ENCODE results near the gene HAPLN2.

Gene HAPLN2

GRCh38 chr1:156632355-156632754 is 13.1 kb downstream of the HAPLN2 start:
- H3K9me3 ChIP-seq (ENCODE audit: low read depth, low read length), result no peaks in the 10 kb centered on the region
- no peak overlapping the region for H3K4me3 ChIP-seq
- TF ChIP-seq POLR2AphosphoS5 (IDR thresholded peaks at IDR 0.05; ENCODE audit: borderline replicate concordance, low read depth, low read length), result no peak
- no peaks in the 10 kb centered on the region for H3K36me3 ChIP-seq (ENCODE audit: insufficient read depth, low read length)
- H3K27ac ChIP-seq, result no peak overlapping the region
- DNase-seq (ENCODE audit: low read depth, low spot score), result no peak
- H3K9ac ChIP-seq (ENCODE audit: insufficient read length), result no peak overlapping the region

- DNase-seq (ENCODE audit: low read depth, low spot score), result no peak
- H3K27ac ChIP-seq, result no peak overlapping the region
- no peak overlapping the region for H3K9ac ChIP-seq (ENCODE audit: insufficient read length)
- H3K36me3 ChIP-seq (ENCODE audit: insufficient read depth, low read length), result no peaks in the 10 kb centered on the region
- no peak overlapping the region for H3K4me3 ChIP-seq
- TF ChIP-seq FOXP2 (optimal IDR thresholded peaks at IDR 0.05; ENCODE audit: control extremely low read depth, extremely low read length, insufficient read depth) (no peak), POLR2AphosphoS5 (IDR thresholded peaks at IDR 0.05; ENCODE audit: borderline replicate concordance, low read depth, low read length) (no peak), EZH2 (IDR thresholded peaks at IDR 0.05) (no peak)
- H3K9me3 ChIP-seq (ENCODE audit: low read depth, low read length), result no peaks in the 10 kb centered on the region
These were observed 19.2 kb downstream of the HAPLN2 start for GRCh38 chr1:156638189-156638985.

- Histone ChIP-seq H3K9ac (ENCODE audit: insufficient read length) (no peak overlapping the region), H3K9me3 (ENCODE audit: low read depth, low read length) (no peaks in the 10 kb centered on the region), H3K27ac (no peak overlapping the region), H3K4me3 (no peak overlapping the region), H3K36me3 (ENCODE audit: insufficient read depth, low read length) (no peaks in the 10 kb centered on the region)
- no peak for DNase-seq (ENCODE audit: low read depth, low spot score)
- TF ChIP-seq POLR2AphosphoS5 (IDR thresholded peaks at IDR 0.05; ENCODE audit: borderline replicate concordance, low read depth, low read length) (no peak), EZH2 (IDR thresholded peaks at IDR 0.05) (no peak), FOXP2 (optimal IDR thresholded peaks at IDR 0.05; ENCODE audit: control extremely low read depth, extremely low read length, insufficient read depth) (no peak)
These were observed 20.4 kb downstream of the HAPLN2 start for GRCh38 chr1:156639601-156640101.

GRCh38 chr1:156640842-156641706 is 21.9 kb downstream of the HAPLN2 start:
- DNase-seq (ENCODE audit: low read depth, low spot score), result no peak
- no peak overlapping the region for H3K27ac ChIP-seq
- no peak overlapping the region for H3K4me3 ChIP-seq
- H3K9ac ChIP-seq (ENCODE audit: insufficient read length), result no peak overlapping the region
- no peaks in the 10 kb centered on the region for H3K36me3 ChIP-seq (ENCODE audit: insufficient read depth, low read length)
- TF ChIP-seq FOXP2 (optimal IDR thresholded peaks at IDR 0.05; ENCODE audit: control extremely low read depth, extremely low read length, insufficient read depth), result no peak
- no peak for TF ChIP-seq POLR2AphosphoS5 (IDR thresholded peaks at IDR 0.05; ENCODE audit: borderline replicate concordance, low read depth, low read length)
- TF ChIP-seq EZH2 (IDR thresholded peaks at IDR 0.05), result no peak
- H3K9me3 ChIP-seq (ENCODE audit: low read depth, low read length), result no peaks in the 10 kb centered on the region

- Histone ChIP-seq H3K36me3 (ENCODE audit: insufficient read depth, low read length) (no peaks in the 10 kb centered on the region), H3K9ac (ENCODE audit: insufficient read length) (no peak within 1 kb of the TSS), H3K27ac (no peak within 1 kb of the TSS), H3K4me3 (no peak within 1 kb of the TSS), H3K9me3 (ENCODE audit: low read depth, low read length) (no peaks in the 10 kb centered on the region)
- TF ChIP-seq FOXP2 (optimal IDR thresholded peaks at IDR 0.05; ENCODE audit: control extremely low read depth, extremely low read length, insufficient read depth) (no peak), POLR2AphosphoS5 (IDR thresholded peaks at IDR 0.05; ENCODE audit: borderline replicate concordance, low read depth, low read length) (no peak), EZH2 (IDR thresholded peaks at IDR 0.05) (no peak)
- DNase-seq (ENCODE audit: low read depth, low spot score), result no peak
These were observed 22.6 kb downstream of the HAPLN2 start, which contains the start of gene BCAN for GRCh38 chr1:156641761-156642264. Gene BCAN, plus strand, starts transcription at chr1:156642117. Its CDS starts 3,938 bp downstream, at chr1:156646055.

GRCh38 chr1:156642265-156643048 is 23.2 kb downstream of the HAPLN2 start:
- H3K9me3 ChIP-seq (ENCODE audit: low read depth, low read length), result no peaks in the 10 kb centered on the region
- H3K4me3 ChIP-seq, result no peak overlapping the region
- no peaks in the 10 kb centered on the region for H3K36me3 ChIP-seq (ENCODE audit: insufficient read depth, low read length)
- H3K27ac ChIP-seq, result no peak overlapping the region
- H3K9ac ChIP-seq (ENCODE audit: insufficient read length), result no peak overlapping the region
- no peak for TF ChIP-seq FOXP2 (optimal IDR thresholded peaks at IDR 0.05; ENCODE audit: control extremely low read depth, extremely low read length, insufficient read depth)
- no peak for TF ChIP-seq POLR2AphosphoS5 (IDR thresholded peaks at IDR 0.05; ENCODE audit: borderline replicate concordance, low read depth, low read length)
- peak; percentile 79 for TF ChIP-seq EZH2 (IDR thresholded peaks at IDR 0.05)
- no peak for DNase-seq (ENCODE audit: low read depth, low spot score)

- no peaks in the 10 kb centered on the region for H3K36me3 ChIP-seq (ENCODE audit: insufficient read depth, low read length)
- no peak overlapping the region for H3K4me3 ChIP-seq
- H3K27ac ChIP-seq, result no peak overlapping the region
- DNase-seq (ENCODE audit: low read depth, low spot score), result no peak
- no peak overlapping the region for H3K9ac ChIP-seq (ENCODE audit: insufficient read length)
- TF ChIP-seq EZH2 (IDR thresholded peaks at IDR 0.05) (no peak), POLR2AphosphoS5 (IDR thresholded peaks at IDR 0.05; ENCODE audit: borderline replicate concordance, low read depth, low read length) (no peak)
- no peaks in the 10 kb centered on the region for H3K9me3 ChIP-seq (ENCODE audit: low read depth, low read length)
These were observed 24.0 kb downstream of the HAPLN2 start for GRCh38 chr1:156643049-156643777.

All from SK-N-MC (cell line).